Measurements from ENCODE around the gene PKIB.
"Not testable (repeated sequence)": the region's sequence is repeated elsewhere in the genome, so short reads cannot be mapped to it uniquely, and the experiment has no call there.

The PKIB gene

GRCh38 chr6:122740091-122740490 is 129.9 kb downstream of the PKIB start:
- no peaks in the 10 kb centered on the region for H3K9me3 ChIP-seq (ENCODE audit: control insufficient read depth in 2 of 2, low read length in 2 of 2)
- H3K9ac ChIP-seq (ENCODE audit: low read length in 2 of 2), result no peak overlapping the region
- H3K27me3 ChIP-seq (ENCODE audit: control insufficient read depth in 1 of 2, insufficient read depth in 2 of 2, low read length in 2 of 2), result no peaks in the 10 kb centered on the region
- no peaks in the 10 kb centered on the region for H3K36me3 ChIP-seq (ENCODE audit: control insufficient read depth in 2 of 2, insufficient read depth in 2 of 2, low read length in 2 of 2)
- no peaks in the 10 kb centered on the region for H3K4me1 ChIP-seq (ENCODE audit: control insufficient read depth, insufficient read depth, low read length)
- no peak overlapping the region for H3K4me3 ChIP-seq (ENCODE audit: low read length in 2 of 2)
- H3K27ac ChIP-seq (ENCODE audit: low read length), result no peak overlapping the region

GRCh38 chr6:122740936-122741335 is 130.7 kb downstream of the PKIB start:
- H3K4me1 ChIP-seq (ENCODE audit: control insufficient read depth, insufficient read depth, low read length), result no peaks in the 10 kb centered on the region
- no peaks in the 10 kb centered on the region for H3K27me3 ChIP-seq (ENCODE audit: control insufficient read depth in 1 of 2, insufficient read depth in 2 of 2, low read length in 2 of 2)
- no peak overlapping the region for H3K27ac ChIP-seq (ENCODE audit: low read length)
- H3K36me3 ChIP-seq (ENCODE audit: control insufficient read depth in 2 of 2, insufficient read depth in 2 of 2, low read length in 2 of 2), result no peaks in the 10 kb centered on the region
- no peak overlapping the region for H3K9ac ChIP-seq (ENCODE audit: low read length in 2 of 2)
- no peak overlapping the region for H3K4me3 ChIP-seq (ENCODE audit: low read length in 2 of 2)
- H3K9me3 ChIP-seq (ENCODE audit: control insufficient read depth in 2 of 2, low read length in 2 of 2), result no peaks in the 10 kb centered on the region

GRCh38 chr6:122744247-122744646 is 134.0 kb downstream of the PKIB start:
- H3K36me3 ChIP-seq (ENCODE audit: control insufficient read depth in 2 of 2, insufficient read depth in 2 of 2, low read length in 2 of 2); H3K4me1 ChIP-seq (ENCODE audit: control insufficient read depth, insufficient read depth, low read length); H3K27ac ChIP-seq (ENCODE audit: low read length); H3K9me3 ChIP-seq (ENCODE audit: control insufficient read depth in 2 of 2, low read length in 2 of 2); H3K27me3 ChIP-seq (ENCODE audit: control insufficient read depth in 1 of 2, insufficient read depth in 2 of 2, low read length in 2 of 2); H3K4me3 ChIP-seq (ENCODE audit: low read length in 2 of 2); H3K9ac ChIP-seq (ENCODE audit: low read length in 2 of 2): not testable (repeated sequence)

GRCh38 chr6:122744856-122745255 is 134.7 kb downstream of the PKIB start:
- H3K36me3 ChIP-seq (ENCODE audit: control insufficient read depth in 2 of 2, insufficient read depth in 2 of 2, low read length in 2 of 2); H3K27ac ChIP-seq (ENCODE audit: low read length); H3K9ac ChIP-seq (ENCODE audit: low read length in 2 of 2); H3K4me1 ChIP-seq (ENCODE audit: control insufficient read depth, insufficient read depth, low read length); H3K9me3 ChIP-seq (ENCODE audit: control insufficient read depth in 2 of 2, low read length in 2 of 2); H3K27me3 ChIP-seq (ENCODE audit: control insufficient read depth in 1 of 2, insufficient read depth in 2 of 2, low read length in 2 of 2); H3K4me3 ChIP-seq (ENCODE audit: low read length in 2 of 2): not testable (repeated sequence)

GRCh38 chr6:122746688-122747087 is 136.5 kb downstream of the PKIB start:
- Histone ChIP-seq H3K27me3 (ENCODE audit: control insufficient read depth in 1 of 2, insufficient read depth in 2 of 2, low read length in 2 of 2) (no peaks in the 10 kb centered on the region), H3K4me3 (ENCODE audit: low read length in 2 of 2) (no peak overlapping the region), H3K36me3 (ENCODE audit: control insufficient read depth in 2 of 2, insufficient read depth in 2 of 2, low read length in 2 of 2) (no peaks in the 10 kb centered on the region), H3K4me1 (ENCODE audit: control insufficient read depth, insufficient read depth, low read length) (no peaks in the 10 kb centered on the region), H3K9ac (ENCODE audit: low read length in 2 of 2) (no peak overlapping the region), H3K9me3 (ENCODE audit: control insufficient read depth in 2 of 2, low read length in 2 of 2) (no peaks in the 10 kb centered on the region), H3K27ac (ENCODE audit: low read length) (no peak overlapping the region)

GRCh38 chr6:122747573-122747972 is 137.4 kb downstream of the PKIB start:
- Histone ChIP-seq H3K9me3 (ENCODE audit: control insufficient read depth in 2 of 2, low read length in 2 of 2) (no peaks in the 10 kb centered on the region), H3K4me1 (ENCODE audit: control insufficient read depth, insufficient read depth, low read length) (no peaks in the 10 kb centered on the region), H3K27ac (ENCODE audit: low read length) (no peak overlapping the region), H3K9ac (ENCODE audit: low read length in 2 of 2) (no peak overlapping the region), H3K27me3 (ENCODE audit: control insufficient read depth in 1 of 2, insufficient read depth in 2 of 2, low read length in 2 of 2) (no peaks in the 10 kb centered on the region), H3K36me3 (ENCODE audit: control insufficient read depth in 2 of 2, insufficient read depth in 2 of 2, low read length in 2 of 2) (no peaks in the 10 kb centered on the region), H3K4me3 (ENCODE audit: low read length in 2 of 2) (no peak overlapping the region)

GRCh38 chr6:122748945-122749344 is 138.7 kb downstream of the PKIB start:
- H3K27ac ChIP-seq (ENCODE audit: low read length); H3K4me3 ChIP-seq (ENCODE audit: low read length in 2 of 2); H3K9ac ChIP-seq (ENCODE audit: low read length in 2 of 2); H3K9me3 ChIP-seq (ENCODE audit: control insufficient read depth in 2 of 2, low read length in 2 of 2); H3K4me1 ChIP-seq (ENCODE audit: control insufficient read depth, insufficient read depth, low read length); H3K36me3 ChIP-seq (ENCODE audit: control insufficient read depth in 2 of 2, insufficient read depth in 2 of 2, low read length in 2 of 2); H3K27me3 ChIP-seq (ENCODE audit: control insufficient read depth in 1 of 2, insufficient read depth in 2 of 2, low read length in 2 of 2): not testable (repeated sequence)

GRCh38 chr6:122749451-122750050 is 139.3 kb downstream of the PKIB start:
- no peak overlapping the region for H3K4me3 ChIP-seq (ENCODE audit: low read length in 2 of 2)
- H3K36me3 ChIP-seq (ENCODE audit: control insufficient read depth in 2 of 2, insufficient read depth in 2 of 2, low read length in 2 of 2), result no peaks in the 10 kb centered on the region
- no peak overlapping the region for H3K9ac ChIP-seq (ENCODE audit: low read length in 2 of 2)
- no peaks in the 10 kb centered on the region for H3K4me1 ChIP-seq (ENCODE audit: control insufficient read depth, insufficient read depth, low read length)
- no peaks in the 10 kb centered on the region for H3K9me3 ChIP-seq (ENCODE audit: control insufficient read depth in 2 of 2, low read length in 2 of 2)
- H3K27me3 ChIP-seq (ENCODE audit: control insufficient read depth in 1 of 2, insufficient read depth in 2 of 2, low read length in 2 of 2), result no peaks in the 10 kb centered on the region
- H3K27ac ChIP-seq (ENCODE audit: low read length), result no peak overlapping the region

- Histone ChIP-seq H3K9me3 (ENCODE audit: control insufficient read depth in 2 of 2, low read length in 2 of 2) (no peaks in the 10 kb centered on the region), H3K9ac (ENCODE audit: low read length in 2 of 2) (no peak overlapping the region), H3K27me3 (ENCODE audit: control insufficient read depth in 1 of 2, insufficient read depth in 2 of 2, low read length in 2 of 2) (no peaks in the 10 kb centered on the region), H3K36me3 (ENCODE audit: control insufficient read depth in 2 of 2, insufficient read depth in 2 of 2, low read length in 2 of 2) (no peaks in the 10 kb centered on the region), H3K4me3 (ENCODE audit: low read length in 2 of 2) (no peak overlapping the region), H3K27ac (ENCODE audit: low read length) (no peak overlapping the region), H3K4me1 (ENCODE audit: control insufficient read depth, insufficient read depth, low read length) (no peaks in the 10 kb centered on the region)
Measured at GRCh38 chr6:122751326-122751725, 141.1 kb downstream of the PKIB start.

- H3K27me3 ChIP-seq (ENCODE audit: control insufficient read depth in 1 of 2, insufficient read depth in 2 of 2, low read length in 2 of 2), result no peaks in the 10 kb centered on the region
- H3K9me3 ChIP-seq (ENCODE audit: control insufficient read depth in 2 of 2, low read length in 2 of 2), result no peaks in the 10 kb centered on the region
- H3K27ac ChIP-seq (ENCODE audit: low read length), result no peak overlapping the region
- no peaks in the 10 kb centered on the region for H3K4me1 ChIP-seq (ENCODE audit: control insufficient read depth, insufficient read depth, low read length)
- no peak overlapping the region for H3K4me3 ChIP-seq (ENCODE audit: low read length in 2 of 2)
- no peak overlapping the region for H3K9ac ChIP-seq (ENCODE audit: low read length in 2 of 2)
- H3K36me3 ChIP-seq (ENCODE audit: control insufficient read depth in 2 of 2, insufficient read depth in 2 of 2, low read length in 2 of 2), result no peaks in the 10 kb centered on the region
Measured at GRCh38 chr6:122752459-122752858, 142.3 kb downstream of the PKIB start.

- Histone ChIP-seq H3K9me3 (ENCODE audit: control insufficient read depth in 2 of 2, low read length in 2 of 2) (no peaks in the 10 kb centered on the region), H3K27me3 (ENCODE audit: control insufficient read depth in 1 of 2, insufficient read depth in 2 of 2, low read length in 2 of 2) (no peaks in the 10 kb centered on the region), H3K36me3 (ENCODE audit: control insufficient read depth in 2 of 2, insufficient read depth in 2 of 2, low read length in 2 of 2) (no peaks in the 10 kb centered on the region), H3K27ac (ENCODE audit: low read length) (no peak overlapping the region), H3K4me1 (ENCODE audit: control insufficient read depth, insufficient read depth, low read length) (no peaks in the 10 kb centered on the region), H3K9ac (ENCODE audit: low read length in 2 of 2) (no peak overlapping the region), H3K4me3 (ENCODE audit: low read length in 2 of 2) (no peak overlapping the region)
Measured at GRCh38 chr6:122753000-122753687, 142.9 kb downstream of the PKIB start.
